T-helper 17 cell (primary cell): ENCODE results near the gene BIN2. TPM values are rescaled to one million over a fixed set of nuclear protein-coding genes. Genes with fewer than 3 reads are reported as not detected.
"Not testable (repeated sequence)": the region's sequence is repeated elsewhere in the genome, so short reads cannot be mapped to it uniquely, and the experiment has no call there.

ENCODE experiments used
- ATAC-seq: fragments of 150-1000 bp; cut with Tn5 transposase; 2 replicates; pipeline ENCODE4 v1.10.0; 2021; ENCODE audit warnings: mild to moderate bottlenecking, moderate library complexity
- DNase-seq, 3 donors: peaks; one replicate each; pipeline versions ENCODE4 v3.0.0 to v3.0.0-alpha.2; 2020 to 2021
- H3K9me3 ChIP-seq: one replicate; pipeline ENCODE4 v1.7.0; 2013; ENCODE audit warnings: low read length, mild to moderate bottlenecking; ENCODE audit not compliant: control insufficient read depth, poor library complexity, severe bottlenecking
- H3K27ac Mint-ChIP-seq: one replicate; pipeline ENCODE4 v1.8.0; 2022; ENCODE audit warnings: mild to moderate bottlenecking, moderate library complexity, mixed read lengths
- H3K27me3 Mint-ChIP-seq: one replicate; pipeline ENCODE4 v1.8.0; 2022; ENCODE audit warnings: mixed read lengths
- H3K36me3 Mint-ChIP-seq: one replicate; pipeline ENCODE4 v1.8.0; 2022; ENCODE audit warnings: low read depth, mixed read lengths
- H3K4me1 Mint-ChIP-seq: one replicate; pipeline ENCODE4 v1.8.0; 2022; ENCODE audit warnings: mild to moderate bottlenecking, mixed read lengths
- H3K4me3 Mint-ChIP-seq: one replicate; pipeline ENCODE4 v1.8.0; 2022; ENCODE audit warnings: mild to moderate bottlenecking, moderate library complexity, mixed read lengths
- total RNA-seq, 4 donors: library from RNA in 2 of 4; stranded (reverse) in 2 of 4; gene quantifications; one replicate each; pipeline ENCODE4 v1.2.3 and lab custom pipeline; 2022 to 2026

BIN2 gene
- total RNA-seq, 2 donors from 2014 or later, result 216 to 233 TPM

- DNase-seq (no peak), ATAC-seq (no peak)
- no peaks in the 10 kb centered on the region for H3K27me3 Mint-ChIP-seq
- H3K9me3 ChIP-seq, result no peaks in the 10 kb centered on the region
- H3K4me1 Mint-ChIP-seq, result peaks cover 74% of the 10 kb centered on the region
- peak overlapping the region; percentile 94 for H3K4me3 Mint-ChIP-seq
- H3K27ac Mint-ChIP-seq, result peak overlapping the region; percentile 98
- H3K36me3 Mint-ChIP-seq, result peaks cover 19% of the 10 kb centered on the region
Observed at GRCh38 chr12:51320311-51320694, 3.7 kb downstream of the BIN2 start.

GRCh38 chr12:51318846-51319599 lies 5.0 kb downstream of the BIN2 start:
- peak; percentile 84 for ATAC-seq
- Mint-ChIP-seq H3K4me3 (peak overlapping the region; percentile 88), H3K27ac (peak overlapping the region; percentile 98), H3K36me3 (peaks cover 19% of the 10 kb centered on the region), H3K27me3 (no peaks in the 10 kb centered on the region), H3K4me1 (peaks cover 68% of the 10 kb centered on the region)
- no peaks in the 10 kb centered on the region for H3K9me3 ChIP-seq
- DNase-seq, result peak in 1 of 3 donors; percentile 43

GRCh38 chr12:51318057-51318806 lies 5.7 kb downstream of the BIN2 start:
- DNase-seq, H3K9me3 ChIP-seq, H3K27me3 Mint-ChIP-seq, ATAC-seq: not testable (repeated sequence)
- H3K36me3 Mint-ChIP-seq, result peaks cover 19% of the 10 kb centered on the region
- peak overlapping the region; percentile 98 for H3K27ac Mint-ChIP-seq
- H3K4me3 Mint-ChIP-seq, result peak overlapping the region; percentile 88
- peaks cover 66% of the 10 kb centered on the region for H3K4me1 Mint-ChIP-seq

- no peaks in the 10 kb centered on the region for H3K9me3 ChIP-seq
- Mint-ChIP-seq H3K4me3 (no peak overlapping the region), H3K4me1 (peaks cover 43% of the 10 kb centered on the region), H3K27me3 (no peaks in the 10 kb centered on the region), H3K27ac (peak overlapping the region; percentile 88), H3K36me3 (peaks cover 14% of the 10 kb centered on the region)
- no peak for ATAC-seq
- DNase-seq, result no peak
Observed at GRCh38 chr12:51311389-51311788, 12.6 kb downstream of the BIN2 start.

- H3K4me1 Mint-ChIP-seq, result peaks cover 41% of the 10 kb centered on the region
- no peak overlapping the region for H3K4me3 Mint-ChIP-seq
- no peak for ATAC-seq
- H3K36me3 Mint-ChIP-seq, result peaks cover 16% of the 10 kb centered on the region
- H3K27me3 Mint-ChIP-seq, result no peaks in the 10 kb centered on the region
- DNase-seq, result no peak
- peak overlapping the region; percentile 88 for H3K27ac Mint-ChIP-seq
- no peaks in the 10 kb centered on the region for H3K9me3 ChIP-seq
Observed at GRCh38 chr12:51307655-51308593, 16.1 kb downstream of the BIN2 start.

- no peak overlapping the region for H3K4me3 Mint-ChIP-seq
- peaks cover 17% of the 10 kb centered on the region for H3K36me3 Mint-ChIP-seq
- DNase-seq (no peak), ATAC-seq (no peak)
- H3K27ac Mint-ChIP-seq, result no peak overlapping the region
- no peaks in the 10 kb centered on the region for H3K27me3 Mint-ChIP-seq
- H3K9me3 ChIP-seq, result no peaks in the 10 kb centered on the region
- peaks cover 41% of the 10 kb centered on the region for H3K4me1 Mint-ChIP-seq
Observed at GRCh38 chr12:51306507-51306906, 17.5 kb downstream of the BIN2 start.

- H3K4me1 Mint-ChIP-seq, result peaks cover 20% of the 10 kb centered on the region
- H3K4me3 Mint-ChIP-seq, ATAC-seq, H3K27ac Mint-ChIP-seq, DNase-seq, H3K9me3 ChIP-seq, H3K36me3 Mint-ChIP-seq, H3K27me3 Mint-ChIP-seq: not testable (repeated sequence)
Observed at GRCh38 chr12:51300768-51301167, 23.2 kb downstream of the BIN2 start.

- H3K36me3 Mint-ChIP-seq, result peaks cover 6% of the 10 kb centered on the region
- H3K9me3 ChIP-seq, result no peaks in the 10 kb centered on the region
- H3K4me3 Mint-ChIP-seq, result no peak overlapping the region
- no peak for ATAC-seq
- H3K27ac Mint-ChIP-seq, result no peak overlapping the region
- H3K4me1 Mint-ChIP-seq, result peaks cover 13% of the 10 kb centered on the region
- H3K27me3 Mint-ChIP-seq, result no peaks in the 10 kb centered on the region
- DNase-seq, result no peak
Observed at GRCh38 chr12:51295651-51296050, 28.3 kb downstream of the BIN2 start.

- not testable (repeated sequence) for H3K27me3 Mint-ChIP-seq, DNase-seq, H3K4me3 Mint-ChIP-seq, ATAC-seq, H3K36me3 Mint-ChIP-seq, H3K4me1 Mint-ChIP-seq, H3K9me3 ChIP-seq, H3K27ac Mint-ChIP-seq
Observed at GRCh38 chr12:51294097-51294496, 29.9 kb downstream of the BIN2 start.

GRCh38 chr12:51293696-51294095 lies 30.3 kb downstream of the BIN2 start:
- H3K27me3 Mint-ChIP-seq, result no peaks in the 10 kb centered on the region
- H3K9me3 ChIP-seq, result no peaks in the 10 kb centered on the region
- H3K27ac Mint-ChIP-seq, result no peak overlapping the region
- DNase-seq (no peak), ATAC-seq (no peak)
- peaks cover 5% of the 10 kb centered on the region for H3K36me3 Mint-ChIP-seq
- H3K4me3 Mint-ChIP-seq, result no peak overlapping the region
- H3K4me1 Mint-ChIP-seq, result peaks cover 7% of the 10 kb centered on the region

GRCh38 chr12:51291603-51292513 lies 32.1 kb downstream of the BIN2 start:
- H3K27ac Mint-ChIP-seq, result peak overlapping the region; percentile 79
- not testable (repeated sequence) for DNase-seq, H3K27me3 Mint-ChIP-seq, H3K4me3 Mint-ChIP-seq, H3K4me1 Mint-ChIP-seq, H3K9me3 ChIP-seq, ATAC-seq, H3K36me3 Mint-ChIP-seq

- H3K9me3 ChIP-seq, result no peaks in the 10 kb centered on the region
- no peak for DNase-seq
- H3K27me3 Mint-ChIP-seq, result no peaks in the 10 kb centered on the region
- peaks cover 2% of the 10 kb centered on the region for H3K36me3 Mint-ChIP-seq
- peak overlapping the region; percentile 74 for H3K27ac Mint-ChIP-seq
- no peaks in the 10 kb centered on the region for H3K4me1 Mint-ChIP-seq
- H3K4me3 Mint-ChIP-seq, result no peak overlapping the region
- no peak for ATAC-seq
Observed at GRCh38 chr12:51285843-51286242, 38.1 kb downstream of the BIN2 start.
